ENCODE data around the gene CACNA1D. TPM values are rescaled to one million over a fixed set of nuclear protein-coding genes. Genes with fewer than 3 reads are reported as not detected.
A peak's percentile ranks its signal among the peaks of the same experiment; 100 is the strongest.

The CACNA1D gene
- total RNA-seq, 1 donor from 2014 or later = 5.7 TPM

- Histone ChIP-seq H3K36me3 (ENCODE audit: control insufficient read depth in 3 of 3, insufficient read depth in 3 of 3, low read length in 3 of 3) (peaks cover 6 to 9% (median 6%) of the 10 kb centered on the region in 3 donors), H3K4me3 (ENCODE audit: low read length in 3 of 3) (no peak overlapping the region), H3K9ac (ENCODE audit: low read depth in 1 of 3, low read length in 3 of 3) (no peak overlapping the region), H3K27ac (ENCODE audit: low read depth, low read length) (no peak overlapping the region), H3K4me1 (ENCODE audit: control insufficient read depth in 3 of 3, insufficient read depth in 3 of 3, low read length in 3 of 3) (peaks cover under 1 to 10% (median 6%) of the 10 kb centered on the region in 3 donors), H3K27me3 (ENCODE audit: control insufficient read depth in 3 of 3, insufficient read depth in 3 of 3, low read length in 3 of 3) (peaks cover 0 to 1% (median 0%) of the 10 kb centered on the region in 3 donors), H3K9me3 (ENCODE audit: control insufficient read depth in 3 of 3, low read length in 3 of 3) (no peaks in the 10 kb centered on the region)
Observed at GRCh38 chr3:53815067-53815466, 320.7 kb downstream of the CACNA1D start.

- no peak overlapping the region for H3K4me3 ChIP-seq (ENCODE audit: low read length in 3 of 3)
- H3K27me3 ChIP-seq (ENCODE audit: control insufficient read depth in 3 of 3, insufficient read depth in 3 of 3, low read length in 3 of 3) = no peaks in the 10 kb centered on the region
Observed at GRCh38 chr3:53815651-53816050, 321.2 kb downstream of the CACNA1D start.

GRCh38 chr3:53816425-53816824, 322.0 kb downstream of the CACNA1D start:
- H3K9ac ChIP-seq (ENCODE audit: low read depth in 1 of 3, low read length in 3 of 3) = no peak overlapping the region
- peaks cover 8 to 24% (median 19%) of the 10 kb centered on the region in 3 donors for H3K4me1 ChIP-seq (ENCODE audit: control insufficient read depth in 3 of 3, insufficient read depth in 3 of 3, low read length in 3 of 3)
- H3K36me3 ChIP-seq (ENCODE audit: control insufficient read depth in 3 of 3, insufficient read depth in 3 of 3, low read length in 3 of 3) = peaks cover 6 to 9% (median 6%) of the 10 kb centered on the region in 3 donors
- no peaks in the 10 kb centered on the region for H3K9me3 ChIP-seq (ENCODE audit: control insufficient read depth in 3 of 3, low read length in 3 of 3)
- H3K27ac ChIP-seq (ENCODE audit: low read depth, low read length) = no peak overlapping the region
- no peak overlapping the region for H3K4me3 ChIP-seq (ENCODE audit: low read length in 3 of 3)
- no peaks in the 10 kb centered on the region for H3K27me3 ChIP-seq (ENCODE audit: control insufficient read depth in 3 of 3, insufficient read depth in 3 of 3, low read length in 3 of 3)

More at GRCh38 chr3:53815651-53816050, 321.2 kb downstream of the CACNA1D start:
- Histone ChIP-seq H3K27ac (ENCODE audit: low read depth, low read length) (no peak overlapping the region), H3K4me1 (ENCODE audit: control insufficient read depth in 3 of 3, insufficient read depth in 3 of 3, low read length in 3 of 3) (peaks cover 7 to 16% (median 11%) of the 10 kb centered on the region in 3 donors), H3K9me3 (ENCODE audit: control insufficient read depth in 3 of 3, low read length in 3 of 3) (no peaks in the 10 kb centered on the region), H3K9ac (ENCODE audit: low read depth in 1 of 3, low read length in 3 of 3) (no peak overlapping the region), H3K36me3 (ENCODE audit: control insufficient read depth in 3 of 3, insufficient read depth in 3 of 3, low read length in 3 of 3) (peaks cover 6 to 9% (median 6%) of the 10 kb centered on the region in 3 donors)

- H3K27ac ChIP-seq (ENCODE audit: low read depth, low read length) = no peak overlapping the region
- H3K4me1 ChIP-seq (ENCODE audit: control insufficient read depth in 3 of 3, insufficient read depth in 3 of 3, low read length in 3 of 3) = peaks cover 8 to 32% (median 23%) of the 10 kb centered on the region in 3 donors
- no peaks in the 10 kb centered on the region for H3K9me3 ChIP-seq (ENCODE audit: control insufficient read depth in 3 of 3, low read length in 3 of 3)
- H3K9ac ChIP-seq (ENCODE audit: low read depth in 1 of 3, low read length in 3 of 3) = no peak overlapping the region
- H3K36me3 ChIP-seq (ENCODE audit: control insufficient read depth in 3 of 3, insufficient read depth in 3 of 3, low read length in 3 of 3) = peaks cover 6 to 9% (median 6%) of the 10 kb centered on the region in 3 donors
- no peak overlapping the region for H3K4me3 ChIP-seq (ENCODE audit: low read length in 3 of 3)
- no peaks in the 10 kb centered on the region for H3K27me3 ChIP-seq (ENCODE audit: control insufficient read depth in 3 of 3, insufficient read depth in 3 of 3, low read length in 3 of 3)
Observed at GRCh38 chr3:53817211-53817610, 322.8 kb downstream of the CACNA1D start.

GRCh38 chr3:53817809-53818208, 323.4 kb downstream of the CACNA1D start:
- Histone ChIP-seq H3K36me3 (ENCODE audit: control insufficient read depth in 3 of 3, insufficient read depth in 3 of 3, low read length in 3 of 3) (peaks cover 6 to 9% (median 6%) of the 10 kb centered on the region in 3 donors), H3K9ac (ENCODE audit: low read depth in 1 of 3, low read length in 3 of 3) (no peak overlapping the region), H3K4me3 (ENCODE audit: low read length in 3 of 3) (no peak overlapping the region), H3K27ac (ENCODE audit: low read depth, low read length) (no peak overlapping the region), H3K4me1 (ENCODE audit: control insufficient read depth in 3 of 3, insufficient read depth in 3 of 3, low read length in 3 of 3) (peaks cover 8 to 35% (median 23%) of the 10 kb centered on the region in 3 donors), H3K9me3 (ENCODE audit: control insufficient read depth in 3 of 3, low read length in 3 of 3) (no peaks in the 10 kb centered on the region), H3K27me3 (ENCODE audit: control insufficient read depth in 3 of 3, insufficient read depth in 3 of 3, low read length in 3 of 3) (no peaks in the 10 kb centered on the region)

GRCh38 chr3:53818221-53819162, 324.1 kb downstream of the CACNA1D start:
- Histone ChIP-seq H3K27me3 (ENCODE audit: control insufficient read depth in 3 of 3, insufficient read depth in 3 of 3, low read length in 3 of 3) (no peaks in the 10 kb centered on the region), H3K9me3 (ENCODE audit: control insufficient read depth in 3 of 3, low read length in 3 of 3) (no peaks in the 10 kb centered on the region), H3K4me1 (ENCODE audit: control insufficient read depth in 3 of 3, insufficient read depth in 3 of 3, low read length in 3 of 3) (peaks cover 8 to 30% (median 21%) of the 10 kb centered on the region in 3 donors), H3K4me3 (ENCODE audit: low read length in 3 of 3) (no peak overlapping the region), H3K9ac (ENCODE audit: low read depth in 1 of 3, low read length in 3 of 3) (no peak overlapping the region), H3K27ac (ENCODE audit: low read depth, low read length) (no peak overlapping the region), H3K36me3 (ENCODE audit: control insufficient read depth in 3 of 3, insufficient read depth in 3 of 3, low read length in 3 of 3) (peaks cover 6 to 9% (median 6%) of the 10 kb centered on the region in 3 donors)

GRCh38 chr3:53819163-53819868, 324.9 kb downstream of the CACNA1D start:
- no peaks in the 10 kb centered on the region for H3K27me3 ChIP-seq (ENCODE audit: control insufficient read depth in 3 of 3, insufficient read depth in 3 of 3, low read length in 3 of 3)
- H3K4me1 ChIP-seq (ENCODE audit: control insufficient read depth in 3 of 3, insufficient read depth in 3 of 3, low read length in 3 of 3) = peaks cover 8 to 30% (median 21%) of the 10 kb centered on the region in 3 donors

GRCh38 chr3:53820084-53820483, 325.7 kb downstream of the CACNA1D start:
- Histone ChIP-seq H3K4me3 (ENCODE audit: low read length in 3 of 3) (no peak overlapping the region), H3K9ac (ENCODE audit: low read depth in 1 of 3, low read length in 3 of 3) (peak overlapping the region in 1 of 3 donors; percentile 11), H3K27ac (ENCODE audit: low read depth, low read length) (no peak overlapping the region), H3K9me3 (ENCODE audit: control insufficient read depth in 3 of 3, low read length in 3 of 3) (no peaks in the 10 kb centered on the region), H3K4me1 (ENCODE audit: control insufficient read depth in 3 of 3, insufficient read depth in 3 of 3, low read length in 3 of 3) (peaks cover 8 to 30% (median 21%) of the 10 kb centered on the region in 3 donors), H3K36me3 (ENCODE audit: control insufficient read depth in 3 of 3, insufficient read depth in 3 of 3, low read length in 3 of 3) (peaks cover 6 to 9% (median 6%) of the 10 kb centered on the region in 3 donors), H3K27me3 (ENCODE audit: control insufficient read depth in 3 of 3, insufficient read depth in 3 of 3, low read length in 3 of 3) (no peaks in the 10 kb centered on the region)

More at GRCh38 chr3:53819163-53819868, 324.9 kb downstream of the CACNA1D start:
- H3K36me3 ChIP-seq (ENCODE audit: control insufficient read depth in 3 of 3, insufficient read depth in 3 of 3, low read length in 3 of 3) = peaks cover 6 to 9% (median 6%) of the 10 kb centered on the region in 3 donors
- no peaks in the 10 kb centered on the region for H3K9me3 ChIP-seq (ENCODE audit: control insufficient read depth in 3 of 3, low read length in 3 of 3)
- H3K9ac ChIP-seq (ENCODE audit: low read depth in 1 of 3, low read length in 3 of 3) = peak overlapping the region in 1 of 3 donors; percentile 11
- no peak overlapping the region for H3K27ac ChIP-seq (ENCODE audit: low read depth, low read length)
- H3K4me3 ChIP-seq (ENCODE audit: low read length in 3 of 3) = no peak overlapping the region

- H3K9ac ChIP-seq (ENCODE audit: low read depth in 1 of 3, low read length in 3 of 3) = peak overlapping the region in 2 of 3 donors; percentile 38 to 57
- H3K27ac ChIP-seq (ENCODE audit: low read depth, low read length) = peak overlapping the region; percentile 51
- H3K4me1 ChIP-seq (ENCODE audit: control insufficient read depth in 3 of 3, insufficient read depth in 3 of 3, low read length in 3 of 3) = peaks cover 8 to 30% (median 21%) of the 10 kb centered on the region in 3 donors
- no peaks in the 10 kb centered on the region for H3K27me3 ChIP-seq (ENCODE audit: control insufficient read depth in 3 of 3, insufficient read depth in 3 of 3, low read length in 3 of 3)
- peak overlapping the region in 2 of 3 donors; percentile 31 to 41 for H3K4me3 ChIP-seq (ENCODE audit: low read length in 3 of 3)
- H3K36me3 ChIP-seq (ENCODE audit: control insufficient read depth in 3 of 3, insufficient read depth in 3 of 3, low read length in 3 of 3) = peaks cover 6 to 9% (median 6%) of the 10 kb centered on the region in 3 donors
- H3K9me3 ChIP-seq (ENCODE audit: control insufficient read depth in 3 of 3, low read length in 3 of 3) = no peaks in the 10 kb centered on the region
Observed at GRCh38 chr3:53820756-53821580, 326.6 kb downstream of the CACNA1D start.
